Measurements from ENCODE around the gene LGALS16.
"Not testable (repeated sequence)": the region's sequence is repeated elsewhere in the genome, so short reads cannot be mapped to it uniquely, and the experiment has no call there.

LGALS16 gene

GRCh38 chr19:39659791-39660190, 4.1 kb downstream of the LGALS16 start:
- H3K4me1 ChIP-seq (ENCODE audit: insufficient read depth, low read length) = no peaks in the 10 kb centered on the region
- H3K9me3 ChIP-seq (ENCODE audit: low read length) = no peaks in the 10 kb centered on the region
- no peak overlapping the region for H3K4me3 ChIP-seq (ENCODE audit: low read length)
- no peak overlapping the region for H2AFZ ChIP-seq (ENCODE audit: low read depth, low read length)
- no peaks in the 10 kb centered on the region for H3K36me3 ChIP-seq (ENCODE audit: insufficient read depth, low read length)
- no peaks in the 10 kb centered on the region for H3K27me3 ChIP-seq (ENCODE audit: insufficient read depth, low read length)

DNA sequence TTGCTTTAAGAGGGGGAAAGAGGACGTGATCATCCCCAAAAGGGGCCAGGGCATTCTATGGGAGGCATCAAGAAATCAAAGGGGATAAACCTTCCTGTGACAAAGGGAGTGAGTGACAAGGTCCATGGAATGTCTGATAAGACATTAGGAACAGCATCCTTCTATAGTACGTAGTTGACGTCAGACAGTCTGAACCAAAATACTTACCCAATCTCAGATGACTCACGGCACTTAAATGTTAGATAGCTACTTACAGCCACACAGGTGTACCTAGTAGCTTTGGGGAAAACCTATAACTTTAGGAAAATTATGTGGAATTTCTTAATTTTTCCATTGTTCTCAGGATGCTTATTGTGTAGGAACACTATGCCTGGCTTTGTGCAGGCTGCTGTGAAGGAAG, 4.9 kb downstream of the LGALS16 start:
- Histone ChIP-seq H3K27me3 (ENCODE audit: insufficient read depth, low read length) (no peaks in the 10 kb centered on the region), H3K4me1 (ENCODE audit: insufficient read depth, low read length) (no peaks in the 10 kb centered on the region), H3K36me3 (ENCODE audit: insufficient read depth, low read length) (no peaks in the 10 kb centered on the region), H3K4me3 (ENCODE audit: low read length) (no peak overlapping the region), H3K9me3 (ENCODE audit: low read length) (no peaks in the 10 kb centered on the region), H2AFZ (ENCODE audit: low read depth, low read length) (no peak overlapping the region)

- Histone ChIP-seq H3K4me3 (ENCODE audit: low read length) (no peak overlapping the region), H3K9me3 (ENCODE audit: low read length) (no peaks in the 10 kb centered on the region), H3K27me3 (ENCODE audit: insufficient read depth, low read length) (no peaks in the 10 kb centered on the region), H2AFZ (ENCODE audit: low read depth, low read length) (no peak overlapping the region), H3K4me1 (ENCODE audit: insufficient read depth, low read length) (no peaks in the 10 kb centered on the region), H3K36me3 (ENCODE audit: insufficient read depth, low read length) (no peaks in the 10 kb centered on the region)
These were observed 5.9 kb downstream of the LGALS16 start for GRCh38 chr19:39661565-39661964.

DNA sequence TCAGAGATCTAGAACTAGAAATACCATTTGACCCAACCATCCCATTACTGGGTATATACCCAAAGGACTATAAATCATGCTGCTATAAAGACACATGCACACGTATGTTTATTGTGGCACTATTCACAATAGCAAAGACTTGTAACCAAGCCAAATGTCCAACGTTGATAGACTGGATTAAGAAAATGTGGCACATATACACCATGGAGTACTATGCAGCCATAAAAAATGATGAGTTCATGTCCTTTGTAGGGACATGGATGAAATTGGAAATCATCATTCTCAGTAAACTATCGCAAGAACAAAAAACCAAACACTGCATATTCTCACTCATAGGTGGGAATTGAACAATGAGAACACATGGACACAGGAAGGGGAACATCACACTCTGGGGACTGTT, 14.1 kb downstream of the LGALS16 start:
- H2AFZ ChIP-seq (ENCODE audit: low read depth, low read length); H3K4me3 ChIP-seq (ENCODE audit: low read length); H3K27me3 ChIP-seq (ENCODE audit: insufficient read depth, low read length); H3K36me3 ChIP-seq (ENCODE audit: insufficient read depth, low read length); H3K4me1 ChIP-seq (ENCODE audit: insufficient read depth, low read length); H3K9me3 ChIP-seq (ENCODE audit: low read length): not testable (repeated sequence)

GRCh38 chr19:39670998-39671397, 15.3 kb downstream of the LGALS16 start:
- H2AFZ ChIP-seq (ENCODE audit: low read depth, low read length) = no peak overlapping the region
- no peaks in the 10 kb centered on the region for H3K36me3 ChIP-seq (ENCODE audit: insufficient read depth, low read length)
- H3K4me1 ChIP-seq (ENCODE audit: insufficient read depth, low read length) = no peaks in the 10 kb centered on the region
- no peaks in the 10 kb centered on the region for H3K9me3 ChIP-seq (ENCODE audit: low read length)
- H3K4me3 ChIP-seq (ENCODE audit: low read length) = no peak overlapping the region
- H3K27me3 ChIP-seq (ENCODE audit: insufficient read depth, low read length) = peaks cover 4% of the 10 kb centered on the region

DNA sequence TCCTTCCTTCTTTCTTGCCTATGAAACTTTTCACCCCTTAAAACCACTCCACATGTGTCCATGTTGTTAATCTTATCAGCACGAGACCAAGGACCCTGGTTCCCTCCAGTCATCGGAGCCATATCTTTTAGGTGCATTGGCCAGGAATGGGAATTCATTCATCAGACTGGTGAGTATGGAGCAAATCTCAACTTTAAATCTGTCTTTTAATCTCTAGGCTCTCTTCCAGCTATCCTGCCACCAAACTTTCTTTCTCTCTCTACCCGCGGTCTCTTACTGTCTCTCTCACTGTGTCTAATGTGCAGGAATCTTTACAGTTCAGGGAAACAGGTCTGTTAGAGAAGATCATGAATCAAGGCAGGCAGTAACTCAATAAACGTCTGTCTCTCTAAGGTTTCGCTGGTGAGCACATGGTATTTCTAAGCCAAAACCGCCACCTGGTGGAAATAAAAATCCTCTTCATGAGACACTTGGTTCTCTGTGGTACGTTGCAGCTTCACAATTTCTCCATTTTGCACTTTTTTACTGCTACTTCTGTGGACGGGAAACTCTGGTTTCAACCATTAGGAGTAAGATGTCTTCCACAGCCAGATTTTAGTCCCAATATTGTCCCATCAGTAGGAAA, 16.1 kb downstream of the LGALS16 start:
- H3K27me3 ChIP-seq (ENCODE audit: insufficient read depth, low read length) = peaks cover 4% of the 10 kb centered on the region
- no peaks in the 10 kb centered on the region for H3K9me3 ChIP-seq (ENCODE audit: low read length)
- H3K4me3 ChIP-seq (ENCODE audit: low read length) = no peak overlapping the region
- no peaks in the 10 kb centered on the region for H3K4me1 ChIP-seq (ENCODE audit: insufficient read depth, low read length)
- H2AFZ ChIP-seq (ENCODE audit: low read depth, low read length) = no peak overlapping the region
- no peaks in the 10 kb centered on the region for H3K36me3 ChIP-seq (ENCODE audit: insufficient read depth, low read length)

- H3K4me1 ChIP-seq (ENCODE audit: insufficient read depth, low read length) = no peaks in the 10 kb centered on the region
- no peaks in the 10 kb centered on the region for H3K36me3 ChIP-seq (ENCODE audit: insufficient read depth, low read length)
- H2AFZ ChIP-seq (ENCODE audit: low read depth, low read length) = no peak overlapping the region
- H3K27me3 ChIP-seq (ENCODE audit: insufficient read depth, low read length) = peaks cover 6% of the 10 kb centered on the region
- H3K9me3 ChIP-seq (ENCODE audit: low read length) = no peaks in the 10 kb centered on the region
- H3K4me3 ChIP-seq (ENCODE audit: low read length) = no peak overlapping the region
These were observed 16.8 kb downstream of the LGALS16 start for GRCh38 chr19:39672473-39672872.

- H3K27me3 ChIP-seq (ENCODE audit: insufficient read depth, low read length); H3K9me3 ChIP-seq (ENCODE audit: low read length); H3K4me3 ChIP-seq (ENCODE audit: low read length); H3K4me1 ChIP-seq (ENCODE audit: insufficient read depth, low read length); H2AFZ ChIP-seq (ENCODE audit: low read depth, low read length); H3K36me3 ChIP-seq (ENCODE audit: insufficient read depth, low read length): not testable (repeated sequence)
These were observed 18.1 kb downstream of the LGALS16 start for GRCh38 chr19:39673862-39674261.

DNA sequence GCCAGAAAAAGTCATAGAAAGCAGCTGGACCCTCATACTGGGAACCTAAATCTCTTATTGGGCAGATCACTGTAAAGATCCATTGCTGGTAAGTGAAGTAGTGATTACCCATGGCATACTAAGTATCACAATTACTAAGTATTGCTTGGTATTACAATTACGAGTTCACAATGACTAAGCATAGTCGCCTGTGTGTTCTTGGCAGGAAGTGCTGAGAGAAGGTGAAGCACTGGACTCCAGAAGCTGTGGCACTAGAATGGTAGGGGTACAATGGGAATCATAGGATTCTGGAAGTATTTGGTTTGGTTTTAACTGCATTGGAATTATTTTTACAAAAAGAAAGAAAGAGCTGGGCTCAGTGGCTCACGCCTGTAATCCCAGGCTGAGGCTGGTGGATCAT, 20.3 kb downstream of the LGALS16 start:
- Histone ChIP-seq H3K9me3 (ENCODE audit: low read length) (no peaks in the 10 kb centered on the region), H3K4me3 (ENCODE audit: low read length) (no peak overlapping the region), H3K27me3 (ENCODE audit: insufficient read depth, low read length) (peaks cover 9% of the 10 kb centered on the region), H2AFZ (ENCODE audit: low read depth, low read length) (no peak overlapping the region), H3K36me3 (ENCODE audit: insufficient read depth, low read length) (no peaks in the 10 kb centered on the region), H3K4me1 (ENCODE audit: insufficient read depth, low read length) (no peaks in the 10 kb centered on the region)

DNA sequence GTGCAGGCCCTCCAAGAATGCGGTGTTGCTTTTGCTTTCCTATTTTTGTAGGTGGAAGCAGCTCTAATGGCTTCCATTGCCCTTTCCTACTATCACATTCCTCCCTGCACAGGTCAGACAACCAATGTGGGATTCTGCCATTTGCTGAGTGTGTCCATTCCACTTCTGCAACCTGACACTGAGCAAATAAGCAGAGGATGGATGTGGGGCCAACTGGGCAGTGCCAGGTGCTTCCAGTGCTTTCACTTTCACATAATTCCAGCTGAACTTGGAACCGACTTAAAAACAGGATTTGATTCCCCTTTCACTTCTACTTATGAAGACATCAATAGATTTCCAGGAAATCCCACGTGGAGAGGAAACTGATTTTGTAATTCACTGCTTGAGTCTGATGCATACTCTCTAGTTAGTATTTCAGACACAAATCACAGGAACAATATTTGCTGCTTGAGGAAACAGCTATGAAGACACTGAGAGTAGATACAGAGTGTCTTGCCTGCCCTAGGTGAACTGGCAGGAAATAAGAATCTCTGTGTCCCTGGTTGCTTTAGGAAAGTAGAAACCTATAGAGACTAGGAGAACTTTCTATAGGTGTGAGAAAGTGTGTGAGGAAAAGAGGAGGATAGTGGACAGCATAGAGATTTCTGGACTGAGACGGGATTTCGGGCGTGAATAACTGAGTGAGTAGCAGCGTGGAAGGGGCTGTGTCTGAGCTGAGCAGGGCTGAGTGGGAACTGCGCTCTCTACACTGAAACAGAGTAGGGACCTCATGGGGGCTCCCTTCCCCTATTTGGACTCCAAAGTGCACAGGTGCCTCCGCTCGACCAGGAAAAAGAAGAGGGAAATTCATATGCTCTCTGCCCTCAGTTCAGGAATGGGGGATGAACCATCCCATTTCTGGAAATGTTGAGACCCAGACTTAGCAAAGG, 22.5 kb downstream of the LGALS16 start:
- Histone ChIP-seq H3K4me3 (ENCODE audit: low read length) (no peak overlapping the region), H3K9me3 (ENCODE audit: low read length) (no peaks in the 10 kb centered on the region)

DNA sequence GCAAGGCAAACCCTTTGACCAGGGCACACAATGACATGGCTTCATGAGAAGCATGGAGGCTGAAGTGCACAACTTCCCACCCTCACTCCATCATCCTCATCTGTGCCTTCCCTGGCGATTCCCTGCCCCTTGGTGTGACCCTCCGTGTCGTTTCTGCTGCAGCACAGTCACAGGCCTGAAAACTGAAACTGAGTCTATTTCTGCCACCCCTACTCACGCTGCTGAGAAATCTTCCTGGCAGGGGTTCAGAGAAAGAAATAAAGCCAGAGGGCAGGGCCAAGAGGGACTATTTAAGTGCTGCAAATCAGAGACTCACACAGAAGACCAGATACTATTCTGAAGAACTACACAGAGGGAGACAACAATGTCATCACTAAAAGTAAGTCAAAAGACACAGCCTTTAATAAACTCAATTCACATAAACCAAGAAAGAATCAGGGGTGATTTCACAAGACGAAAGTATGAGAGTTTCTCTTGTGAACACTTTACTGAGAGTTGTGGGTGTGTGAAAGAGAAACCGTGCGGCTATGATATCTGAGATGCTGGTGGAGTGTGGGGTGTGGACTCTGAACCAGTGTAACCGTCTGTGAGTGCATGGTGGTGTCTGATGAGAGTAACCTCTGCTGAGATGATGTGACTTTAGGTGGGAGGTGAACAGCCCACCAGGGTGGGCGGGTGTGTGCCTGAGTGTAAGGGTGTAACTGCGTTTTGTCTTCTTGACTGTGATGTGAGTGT, 23.5 kb downstream of the LGALS16 start:
- no peak overlapping the region for H2AFZ ChIP-seq (ENCODE audit: low read depth, low read length)
- H3K36me3 ChIP-seq (ENCODE audit: insufficient read depth, low read length) = no peaks in the 10 kb centered on the region
- peaks cover 11% of the 10 kb centered on the region for H3K27me3 ChIP-seq (ENCODE audit: insufficient read depth, low read length)
- no peaks in the 10 kb centered on the region for H3K9me3 ChIP-seq (ENCODE audit: low read length)
- H3K4me3 ChIP-seq (ENCODE audit: low read length) = no peak overlapping the region
- no peaks in the 10 kb centered on the region for H3K4me1 ChIP-seq (ENCODE audit: insufficient read depth, low read length)

More for the DNA sequence above, 22.5 kb downstream of the LGALS16 start:
- no peaks in the 10 kb centered on the region for H3K36me3 ChIP-seq (ENCODE audit: insufficient read depth, low read length)
- H3K27me3 ChIP-seq (ENCODE audit: insufficient read depth, low read length) = peaks cover 9% of the 10 kb centered on the region
- H2AFZ ChIP-seq (ENCODE audit: low read depth, low read length) = no peak overlapping the region
- H3K4me1 ChIP-seq (ENCODE audit: insufficient read depth, low read length) = no peaks in the 10 kb centered on the region

DNA sequence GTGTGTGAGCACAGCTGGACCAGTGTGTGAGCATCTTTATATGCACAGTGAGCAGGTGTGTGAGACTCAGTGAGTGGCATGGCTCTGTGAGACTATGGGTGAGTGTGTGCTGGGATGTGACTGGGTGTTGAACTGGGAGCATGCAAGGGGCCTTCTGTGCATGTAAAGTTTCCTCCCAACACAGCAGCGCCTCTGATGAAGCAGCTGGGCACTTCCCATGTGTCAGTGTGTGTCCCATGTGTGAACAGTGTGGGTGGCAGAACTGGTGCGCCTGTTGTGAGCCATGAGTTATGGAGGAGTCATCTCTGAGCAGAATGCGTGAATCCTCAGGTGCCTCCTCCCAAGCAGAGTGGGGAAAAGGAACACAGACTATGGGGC, 24.1 kb downstream of the LGALS16 start:
- Histone ChIP-seq H3K4me3 (ENCODE audit: low read length) (no peak overlapping the region), H3K36me3 (ENCODE audit: insufficient read depth, low read length) (no peaks in the 10 kb centered on the region), H2AFZ (ENCODE audit: low read depth, low read length) (no peak overlapping the region), H3K4me1 (ENCODE audit: insufficient read depth, low read length) (no peaks in the 10 kb centered on the region), H3K9me3 (ENCODE audit: low read length) (no peaks in the 10 kb centered on the region), H3K27me3 (ENCODE audit: insufficient read depth, low read length) (peaks cover 13% of the 10 kb centered on the region)

DNA sequence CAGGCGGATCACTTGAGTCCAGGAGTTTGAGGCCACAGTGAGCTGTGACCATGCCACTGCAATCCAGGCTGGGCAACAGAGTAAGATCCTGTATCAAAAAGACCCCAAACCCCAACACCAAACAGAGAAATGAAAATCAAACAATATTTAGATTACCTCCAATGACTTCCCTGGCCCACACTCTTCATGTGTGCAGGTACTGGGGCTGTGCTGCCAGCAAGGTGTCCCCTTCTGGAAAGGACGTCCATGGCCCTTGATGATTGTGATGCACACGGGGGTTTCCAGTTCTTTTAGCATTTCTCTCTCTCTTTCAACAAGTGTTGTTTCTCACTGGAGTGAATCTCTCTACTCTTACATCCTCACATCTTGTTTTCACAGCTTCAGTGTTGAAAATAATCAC, 24.9 kb downstream of the LGALS16 start:
- no peaks in the 10 kb centered on the region for H3K9me3 ChIP-seq (ENCODE audit: low read length)
- H3K4me3 ChIP-seq (ENCODE audit: low read length) = no peak overlapping the region
- H2AFZ ChIP-seq (ENCODE audit: low read depth, low read length) = no peak overlapping the region
- no peaks in the 10 kb centered on the region for H3K36me3 ChIP-seq (ENCODE audit: insufficient read depth, low read length)
- H3K27me3 ChIP-seq (ENCODE audit: insufficient read depth, low read length) = peaks cover 13% of the 10 kb centered on the region
- no peaks in the 10 kb centered on the region for H3K4me1 ChIP-seq (ENCODE audit: insufficient read depth, low read length)
